AG10803 (cell line): ENCODE results near the gene AHNAK.
A peak's percentile ranks its signal among the peaks of the same experiment; 100 is the strongest.

Source experiments
- DNase-seq: peaks from one replicate; pipeline ENCODE4 v3.0.0; 2010; ENCODE audit warnings: low read depth
- H3K4me3 ChIP-seq: 2 replicates; pipeline ENCODE4 v1.5.1; 2011; ENCODE audit warnings: mild to moderate bottlenecking, low read length, control low read depth
- CTCF ChIP-seq: conservative IDR thresholded peaks from 2 replicates; pipeline ENCODE4 v1.5.1; 2011; ENCODE audit warnings: mild to moderate bottlenecking, low read length, control low read depth, inconsistent platforms

The AHNAK gene

GRCh38 chr11:62544581-62545436 lies 1.8 kb downstream of the AHNAK start:
- DNase-seq: no peak
- H3K4me3 ChIP-seq: peak overlapping the region; percentile 97
- TF ChIP-seq CTCF: no peak

GRCh38 chr11:62543680-62544444 lies 2.7 kb downstream of the AHNAK start:
- TF ChIP-seq CTCF: no peak
- DNase-seq: no peak
- peak overlapping the region; percentile 97 for H3K4me3 ChIP-seq

- H3K4me3 ChIP-seq: peak overlapping the region; percentile 97
- TF ChIP-seq CTCF: peak; percentile 90
- peak; percentile 85 for DNase-seq
Observed at GRCh38 chr11:62542750-62543567, 3.6 kb downstream of the AHNAK start.

- DNase-seq: no peak
- TF ChIP-seq CTCF: no peak
- peak overlapping the region; percentile 97 for H3K4me3 ChIP-seq
Observed at GRCh38 chr11:62542111-62542745, 4.4 kb downstream of the AHNAK start.

GRCh38 chr11:62540804-62541701 lies 5.6 kb downstream of the AHNAK start:
- H3K4me3 ChIP-seq: peak overlapping the region; percentile 97
- DNase-seq: no peak

More at GRCh38 chr11:62540804-62541701, 5.6 kb downstream of the AHNAK start:
- no peak for TF ChIP-seq CTCF
